H9 (cell line): ENCODE data around the gene ANKHD1. TPM values are rescaled to one million over a fixed set of nuclear protein-coding genes. Genes with fewer than 3 reads are reported as not detected.

Source experiments
- DNase-seq: peaks from one replicate; pipeline ENCODE4 v3.0.0-alpha.2; 2017
- H2AFZ ChIP-seq: one replicate; pipeline ENCODE4 v1.6.1; 2013; ENCODE audit warnings: mild to moderate bottlenecking, low read length, control low read depth, moderate library complexity
- H2AK5ac ChIP-seq: 2 replicates; pipeline ENCODE4 v1.6.1; 2013; ENCODE audit warnings: low read length, control low read depth, mixed read lengths; ENCODE audit not compliant: insufficient read length
- H2BK120ac ChIP-seq: one replicate; pipeline ENCODE4 v1.6.1; 2013; ENCODE audit warnings: low read depth, mild to moderate bottlenecking, low read length, control low read depth, inconsistent platforms; ENCODE audit not compliant: poor library complexity, severe bottlenecking
- H2BK12ac ChIP-seq: 2 replicates; pipeline ENCODE4 v1.6.1; 2013; ENCODE audit warnings: low read length, control low read depth, mixed read lengths, low read depth; ENCODE audit not compliant: insufficient read length
- H2BK15ac ChIP-seq: 2 replicates; pipeline ENCODE4 v1.6.1; 2013; ENCODE audit warnings: low read depth, low read length, control low read depth
- H2BK20ac ChIP-seq: one replicate; pipeline ENCODE4 v1.6.1; 2013; ENCODE audit warnings: low read depth, mild to moderate bottlenecking, low read length, control low read depth, inconsistent platforms; ENCODE audit not compliant: poor library complexity, severe bottlenecking
- H2BK5ac ChIP-seq: 2 replicates; pipeline ENCODE4 v1.6.1; 2013; ENCODE audit warnings: low read length, control low read depth, mixed read lengths; ENCODE audit not compliant: insufficient read length
- H3K14ac ChIP-seq: 2 replicates; pipeline ENCODE4 v1.6.1; 2013; ENCODE audit warnings: low read length, control low read depth; ENCODE audit not compliant: insufficient read depth
- H3K18ac ChIP-seq: 2 replicates; pipeline ENCODE4 v1.6.1; 2013; ENCODE audit warnings: low read depth, mild to moderate bottlenecking, mixed read lengths, low read length, control low read depth; ENCODE audit not compliant: insufficient read length
- H3K23ac ChIP-seq: 2 replicates; pipeline ENCODE4 v1.6.1; 2013; ENCODE audit warnings: low read length, control low read depth, mixed read lengths, low read depth; ENCODE audit not compliant: insufficient read length
- H3K23me2 ChIP-seq: 2 replicates; pipeline ENCODE4 v1.6.1; 2013; ENCODE audit warnings: low read depth, mild to moderate bottlenecking, mixed read lengths, low read length, control low read depth; ENCODE audit not compliant: insufficient read length, poor library complexity, severe bottlenecking
- H3K27ac ChIP-seq: 2 replicates; pipeline ENCODE4 v1.5.1; 2013; ENCODE audit warnings: low read length, control low read depth, mixed read lengths, low read depth; ENCODE audit not compliant: insufficient read length
- H3K27me3 ChIP-seq: 2 replicates; pipeline ENCODE4 v1.6.1; 2013; ENCODE audit warnings: low read length, control low read depth, inconsistent platforms; ENCODE audit not compliant: insufficient read depth
- H3K4ac ChIP-seq: 2 replicates; pipeline ENCODE4 v1.6.1; 2013; ENCODE audit warnings: low read depth, mild to moderate bottlenecking, control low read depth, inconsistent platforms, low read length, moderate library complexity
- H3K4me1 ChIP-seq: 2 replicates; pipeline ENCODE4 v1.6.1; 2013; ENCODE audit warnings: low read length, control low read depth, inconsistent platforms; ENCODE audit not compliant: insufficient read depth
- H3K4me2 ChIP-seq: 2 replicates; pipeline ENCODE4 v1.6.1; 2013; ENCODE audit warnings: low read length, control low read depth, mixed read lengths; ENCODE audit not compliant: insufficient read length, insufficient read depth
- H3K56ac ChIP-seq: 2 replicates; pipeline ENCODE4 v1.6.1; 2013; ENCODE audit warnings: low read depth, mild to moderate bottlenecking, mixed read lengths, low read length, control low read depth; ENCODE audit not compliant: insufficient read length
- H3K79me1 ChIP-seq: 2 replicates; pipeline ENCODE4 v1.6.1; 2013; ENCODE audit warnings: low read depth, mild to moderate bottlenecking, moderate library complexity, low read length, control low read depth, inconsistent platforms; ENCODE audit not compliant: insufficient read depth, poor library complexity, severe bottlenecking
- H3K79me2 ChIP-seq: 2 replicates; pipeline ENCODE4 v1.6.1; 2013; ENCODE audit warnings: low read length, control low read depth, inconsistent platforms; ENCODE audit not compliant: insufficient read depth
- H3K9ac ChIP-seq: 2 replicates; pipeline ENCODE4 v1.6.1; 2013; ENCODE audit warnings: low read length, control low read depth, mixed read lengths; ENCODE audit not compliant: insufficient read length; ENCODE audit errors: extremely low read depth
- H3K9me3 ChIP-seq: one replicate; pipeline ENCODE4 v1.6.1; 2013; ENCODE audit warnings: low read depth, low read length, inconsistent platforms; ENCODE audit not compliant: control insufficient read depth
- H3T11ph ChIP-seq: one replicate; pipeline ENCODE4 v1.6.1; 2013; ENCODE audit warnings: mild to moderate bottlenecking, low read length, control low read depth, inconsistent platforms
- H4K20me1 ChIP-seq: one replicate; pipeline ENCODE4 v1.6.1; 2013; ENCODE audit not compliant: control insufficient read depth, insufficient read length, insufficient read depth
- H4K5ac ChIP-seq: 2 replicates; pipeline ENCODE4 v1.6.1; 2013; ENCODE audit warnings: low read depth, mild to moderate bottlenecking, mixed read lengths, low read length, control low read depth; ENCODE audit not compliant: insufficient read length
- H4K8ac ChIP-seq: replicated peaks from 2 replicates; pipeline ENCODE4 v1.6.1; 2013; ENCODE audit warnings: low read length, control low read depth, mixed read lengths, low read depth; ENCODE audit not compliant: insufficient read length
- H4K91ac ChIP-seq: 2 replicates; pipeline ENCODE4 v1.6.1; 2013; ENCODE audit warnings: low read depth, mild to moderate bottlenecking, moderate library complexity, mixed read lengths, low read length, control low read depth; ENCODE audit not compliant: insufficient read length
- H3K27ac Mint-ChIP-seq, 3 experiments: 2 replicates in 2 of 3; 3 replicates in 1 of 3; pipeline ENCODE4 v1.8.0; 2020 to 2021; ENCODE audit warnings: mixed read lengths in 3 of 3, mild to moderate bottlenecking in 1 of 3, moderate library complexity in 1 of 3
- H3K27me3 Mint-ChIP-seq: 2 replicates; pipeline ENCODE4 v1.8.0; 2021; ENCODE audit warnings: low read depth, mild to moderate bottlenecking, moderate library complexity, mixed read lengths
- H3K36me3 Mint-ChIP-seq, 3 experiments: 2 replicates in 2 of 3; 3 replicates in 1 of 3; pipeline ENCODE4 v1.8.0; 2020 to 2021; ENCODE audit warnings: low read depth in 3 of 3, mixed read lengths in 3 of 3; ENCODE audit not compliant: insufficient read depth in 1 of 3
- H3K4me1 Mint-ChIP-seq, 2 experiments: 2 replicates each; pipeline ENCODE4 v1.8.0; 2020; ENCODE audit warnings: mixed read lengths in 2 of 2
- H3K4me3 Mint-ChIP-seq, 2 experiments: 2 replicates in 1 of 2; 3 replicates in 1 of 2; pipeline ENCODE4 v1.8.0; 2020 to 2021; ENCODE audit warnings: mild to moderate bottlenecking in 2 of 2, mixed read lengths in 2 of 2, moderate library complexity in 1 of 2
- H3K9me3 Mint-ChIP-seq, 2 experiments: 2 replicates in 1 of 2; 3 replicates in 1 of 2; pipeline ENCODE4 v1.8.0; 2020; ENCODE audit warnings: mild to moderate bottlenecking in 2 of 2, mixed read lengths in 2 of 2, moderate library complexity in 1 of 2
- WGBS: extraction: QIAGEN DNeasy Blood & Tissue Kit; methylation state at CpG from one replicate; pipeline ENCODE4 v1.1.7; 2013; ENCODE audit warnings: missing lambda C conversion rate, low lambda C conversion rate, mixed read lengths; ENCODE audit not compliant: insufficient read length; ENCODE audit errors: extremely low coverage; 5-methylcytosine and 5-hydroxymethylcytosine counted together
- total RNA-seq: library from RNA; stranded (reverse); gene quantifications from 2 replicates; pipeline ENCODE4 v1.2.1, GENCODE V29; 2021
- TF ChIP-seq, protein P1 (sequence below): fragments of 200-600 bp; sonication (generic); conservative IDR thresholded peaks from 3 replicates; pipeline ENCODE4 v1.8.0; 2021; ENCODE audit warnings: antibody characterized with exemption, mild to moderate bottlenecking

Gene ANKHD1
- total RNA-seq, 1 experiment from 2014 or later = 105 TPM

DNA sequence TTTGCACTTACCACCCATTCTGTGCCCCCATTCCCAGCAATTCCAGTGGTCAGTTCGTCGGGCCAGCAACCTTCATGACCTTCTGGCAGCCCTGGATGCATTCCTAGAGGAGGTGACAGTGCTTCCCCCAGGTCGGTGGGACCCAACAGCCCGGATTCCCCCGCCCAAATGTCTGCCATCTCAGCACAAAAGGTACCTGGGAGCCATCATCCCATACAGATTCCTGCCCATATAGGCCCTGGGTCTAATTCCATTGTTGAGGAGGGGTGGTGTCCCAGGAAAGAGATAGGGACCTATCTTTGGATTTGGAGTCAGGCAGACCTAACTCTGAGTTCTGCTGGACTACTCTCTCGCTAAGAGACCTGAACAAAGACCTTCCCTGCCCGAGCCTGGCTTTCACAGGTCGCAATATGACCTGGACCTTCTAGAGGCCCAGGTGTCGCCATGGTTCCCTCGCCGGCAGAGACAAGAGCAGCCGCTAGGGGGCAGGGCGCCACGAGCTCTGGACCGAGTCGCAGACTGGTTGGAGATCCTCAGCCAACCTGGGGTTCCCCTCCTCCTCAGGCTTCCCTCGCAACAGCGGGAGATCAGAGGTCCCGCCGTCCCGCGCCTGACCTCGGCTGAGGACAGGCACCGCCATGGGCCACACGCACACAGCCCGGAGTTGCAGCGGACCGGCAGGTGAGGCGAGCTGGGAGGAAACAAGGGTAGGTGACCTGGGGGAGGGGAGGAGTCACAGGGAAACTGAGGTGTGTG, 38.6 kb upstream of the ANKHD1 start:
- no peak overlapping the region for H3K23ac ChIP-seq
- no CpG with 5 or more reads among the region's 29 CpGs for WGBS
- no peak overlapping the region for H4K91ac ChIP-seq
- Mint-ChIP-seq H3K36me3 (no peaks in the 10 kb centered on the region), H3K4me3 (peak overlapping the region; percentile 79 to 80), H3K9me3 (no peaks in the 10 kb centered on the region), H3K27me3 (peaks cover 17% of the 10 kb centered on the region), H3K27ac (no peak overlapping the region; a peak in 1 of 7 replicates), H3K4me1 (peaks cover 3 to 19% of the 10 kb centered on the region in 2 experiments)
- no peaks in the 10 kb centered on the region for H3K4me1 ChIP-seq
- TF ChIP-seq, protein P1, sequence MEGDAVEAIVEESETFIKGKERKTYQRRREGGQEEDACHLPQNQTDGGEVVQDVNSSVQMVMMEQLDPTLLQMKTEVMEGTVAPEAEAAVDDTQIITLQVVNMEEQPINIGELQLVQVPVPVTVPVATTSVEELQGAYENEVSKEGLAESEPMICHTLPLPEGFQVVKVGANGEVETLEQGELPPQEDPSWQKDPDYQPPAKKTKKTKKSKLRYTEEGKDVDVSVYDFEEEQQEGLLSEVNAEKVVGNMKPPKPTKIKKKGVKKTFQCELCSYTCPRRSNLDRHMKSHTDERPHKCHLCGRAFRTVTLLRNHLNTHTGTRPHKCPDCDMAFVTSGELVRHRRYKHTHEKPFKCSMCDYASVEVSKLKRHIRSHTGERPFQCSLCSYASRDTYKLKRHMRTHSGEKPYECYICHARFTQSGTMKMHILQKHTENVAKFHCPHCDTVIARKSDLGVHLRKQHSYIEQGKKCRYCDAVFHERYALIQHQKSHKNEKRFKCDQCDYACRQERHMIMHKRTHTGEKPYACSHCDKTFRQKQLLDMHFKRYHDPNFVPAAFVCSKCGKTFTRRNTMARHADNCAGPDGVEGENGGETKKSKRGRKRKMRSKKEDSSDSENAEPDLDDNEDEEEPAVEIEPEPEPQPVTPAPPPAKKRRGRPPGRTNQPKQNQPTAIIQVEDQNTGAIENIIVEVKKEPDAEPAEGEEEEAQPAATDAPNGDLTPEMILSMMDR = peak; percentile 97
- no peak overlapping the region for H2BK12ac ChIP-seq
- H2BK5ac ChIP-seq = no peak overlapping the region
- no peak overlapping the region for H2BK120ac ChIP-seq
- peaks cover 4% of the 10 kb centered on the region for H3K23me2 ChIP-seq
- H4K20me1 ChIP-seq = no peaks in the 10 kb centered on the region
- H4K5ac ChIP-seq = no peak overlapping the region
- no peak overlapping the region for H2BK20ac ChIP-seq
- peak; percentile 93 for DNase-seq
- H3K79me1 ChIP-seq = no peaks in the 10 kb centered on the region
- H3K9me3 ChIP-seq = no peaks in the 10 kb centered on the region
- no peak overlapping the region for H3K4ac ChIP-seq
- H3K4me2 ChIP-seq = peak overlapping the region; percentile 54
- no peak overlapping the region for H2BK15ac ChIP-seq
- no peak overlapping the region for H2AK5ac ChIP-seq
- no peak overlapping the region for H4K8ac ChIP-seq
- H3K27me3 ChIP-seq = no peaks in the 10 kb centered on the region
- no peak overlapping the region for H2AFZ ChIP-seq
- H3K79me2 ChIP-seq = no peaks in the 10 kb centered on the region
- peak overlapping the region; percentile 32 for H3K9ac ChIP-seq
- peak overlapping the region; percentile 79 for H3K18ac ChIP-seq
- no peak overlapping the region for H3K56ac ChIP-seq
- no peak overlapping the region for H3T11ph ChIP-seq
- peak overlapping the region; percentile 90; the same call in 1 of the 2 replicates for H3K14ac ChIP-seq
- no peak overlapping the region for H3K27ac ChIP-seq
